Muscle of arm (tissue), 12 donors: ENCODE results near the gene PYGO2. TPM values are rescaled to one million over a fixed set of nuclear protein-coding genes. Genes with fewer than 3 reads are reported as not detected.
"Not testable (repeated sequence)": the region's sequence is repeated elsewhere in the genome, so short reads cannot be mapped to it uniquely, and the experiment has no call there.

Source experiments
- DNase-seq: peaks from one replicate; pipeline ENCODE4 v3.0.0-alpha.2; 2013
- polyA plus RNA-seq, 12 donors: library from polyadenylated mRNA; unstranded; fragments of 120-200 nt; gene quantifications; one replicate each; pipeline ENCODE4 v1.2.1, GENCODE V29; 2013; ENCODE audit not compliant: insufficient read length in 12 of 12

The PYGO2 gene
- polyA plus RNA-seq, 12 donors: 21.7 to 39.5 (median 28.7) TPM; not detected in 1

GRCh38 chr1:154986736-154987135 is 25.2 kb upstream of the PYGO2 start:
- not testable (repeated sequence) for DNase-seq

- no peak for DNase-seq
These were observed 22.3 kb upstream of the PYGO2 start for GRCh38 chr1:154983776-154984466.

- DNase-seq: peak; percentile 99
These were observed 21.5 kb upstream of the PYGO2 start, which contains the start of gene FLAD1 for GRCh38 chr1:154982897-154983648. Gene FLAD1 (plus strand): TSS chr1:154983344. CDS start chr1:154983695, 351 bp downstream.

- DNase-seq: no peak
These were observed 20.8 kb upstream of the PYGO2 start for GRCh38 chr1:154982341-154982740.

- DNase-seq: no peak
These were observed 16.8 kb upstream of the PYGO2 start for GRCh38 chr1:154978360-154978759.

- not testable (repeated sequence) for DNase-seq
These were observed 16.2 kb upstream of the PYGO2 start for GRCh38 chr1:154977762-154978161.

GRCh38 chr1:154975409-154976059 is 14.0 kb upstream of the PYGO2 start:
- peak; percentile 51 for DNase-seq

GRCh38 chr1:154974808-154975408 is 13.3 kb upstream of the PYGO2 start:
- DNase-seq: peak; percentile 99

- DNase-seq: peak; percentile 99
These were observed 12.7 kb upstream of the PYGO2 start, which contains the start of gene CKS1B for GRCh38 chr1:154974102-154974807. Gene CKS1B (plus strand): TSS chr1:154974681. CDS start chr1:154974746, 65 bp downstream.

- peak; percentile 94 for DNase-seq
These were observed 11.9 kb upstream of the PYGO2 start for GRCh38 chr1:154973344-154974101.

GRCh38 chr1:154972517-154973343 is 11.1 kb upstream of the PYGO2 start:
- peak; percentile 32 for DNase-seq

GRCh38 chr1:154972213-154972516 is 10.6 kb upstream of the PYGO2 start:
- no peak for DNase-seq

GRCh38 chr1:154971341-154971998 is 9.9 kb upstream of the PYGO2 start:
- DNase-seq: no peak

GRCh38 chr1:154970631-154971340 is 9.2 kb upstream of the PYGO2 start, which contains the start of gene SHC1:
Gene SHC1 (minus strand): TSS chr1:154970747. CDS start chr1:154970526, 221 bp downstream.
- peak; percentile 97 for DNase-seq

GRCh38 chr1:154969860-154970452 is 8.4 kb upstream of the PYGO2 start:
- peak; percentile 51 for DNase-seq

- no peak for DNase-seq
These were observed 7.7 kb upstream of the PYGO2 start for GRCh38 chr1:154969246-154969645.

- no peak for DNase-seq
These were observed 7.1 kb upstream of the PYGO2 start for GRCh38 chr1:154968731-154969130.

- no peak for DNase-seq
These were observed 5.9 kb upstream of the PYGO2 start for GRCh38 chr1:154967331-154967950.
